ENCODE results near the gene SUPT20H.

The SUPT20H gene

GRCh38 chr13:37001921-37002250, 57.6 kb downstream of the SUPT20H start:
- no peak for DNase-seq (ENCODE audit: low read depth in 1 of 2, low spot score in 1 of 2)

DNA sequence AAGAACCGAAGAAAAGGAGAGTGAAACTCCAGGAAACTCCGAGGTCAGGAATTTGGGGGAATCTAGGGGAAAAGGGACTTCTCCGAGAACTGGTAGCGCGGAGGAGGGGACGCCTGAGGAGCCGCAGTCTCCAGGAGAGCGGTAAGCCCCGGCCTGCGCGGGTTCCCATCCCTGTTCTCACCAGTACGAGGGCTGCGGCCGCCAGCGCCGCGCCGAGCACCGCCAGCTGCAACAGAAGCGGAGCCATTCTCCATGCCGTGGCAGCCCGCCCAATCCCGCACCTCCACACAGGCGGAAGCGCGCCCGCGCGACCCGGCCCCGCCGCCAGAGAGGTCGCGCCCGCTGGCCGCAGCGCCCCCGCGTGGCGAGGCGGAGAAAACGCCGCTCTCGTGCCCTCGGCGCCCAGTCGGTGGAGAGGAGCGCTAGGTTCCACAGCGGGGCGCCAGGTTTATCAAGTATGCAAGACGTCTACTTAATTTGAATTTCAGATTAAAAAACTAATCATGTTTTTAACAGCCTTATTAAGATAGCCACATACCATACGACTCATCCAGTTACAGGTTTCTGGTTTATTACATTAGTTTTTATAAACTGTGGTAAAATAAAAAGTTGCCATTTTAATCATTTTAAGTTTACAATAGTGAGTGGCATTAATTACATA, 60.3 kb downstream of the SUPT20H start, which contains the start of gene ALG5:
ALG5 (minus strand) TSS at position 287 of the 661 bp plus-strand sequence; CDS start at position 247, 40 bp downstream.
- peak; percentile 89 to 92 for DNase-seq (ENCODE audit: low read depth in 1 of 2, low spot score in 1 of 2)

DNA sequence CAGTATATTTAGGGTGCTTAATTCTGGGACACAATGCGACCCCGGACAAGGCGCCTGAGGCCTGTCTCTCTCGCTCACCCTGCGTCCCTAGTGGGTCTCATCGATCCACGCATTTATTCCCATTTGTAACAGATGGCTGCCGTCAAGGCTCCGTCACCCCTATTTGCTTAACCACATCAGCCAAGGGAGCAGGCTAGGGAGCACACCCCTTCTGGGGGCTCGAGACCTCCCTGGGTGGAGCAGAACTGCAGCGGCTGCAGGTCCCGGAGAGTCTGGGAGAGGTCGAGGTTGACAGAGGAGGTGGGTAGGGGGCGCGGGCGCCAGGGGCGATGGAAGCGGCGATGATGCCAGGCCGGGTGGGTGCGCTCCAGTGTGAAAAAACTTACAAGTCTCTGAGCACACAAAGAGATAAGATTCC, 60.9 kb downstream of the SUPT20H start:
- no peak for DNase-seq (ENCODE audit: low read depth in 1 of 2, low spot score in 1 of 2)

DNA sequence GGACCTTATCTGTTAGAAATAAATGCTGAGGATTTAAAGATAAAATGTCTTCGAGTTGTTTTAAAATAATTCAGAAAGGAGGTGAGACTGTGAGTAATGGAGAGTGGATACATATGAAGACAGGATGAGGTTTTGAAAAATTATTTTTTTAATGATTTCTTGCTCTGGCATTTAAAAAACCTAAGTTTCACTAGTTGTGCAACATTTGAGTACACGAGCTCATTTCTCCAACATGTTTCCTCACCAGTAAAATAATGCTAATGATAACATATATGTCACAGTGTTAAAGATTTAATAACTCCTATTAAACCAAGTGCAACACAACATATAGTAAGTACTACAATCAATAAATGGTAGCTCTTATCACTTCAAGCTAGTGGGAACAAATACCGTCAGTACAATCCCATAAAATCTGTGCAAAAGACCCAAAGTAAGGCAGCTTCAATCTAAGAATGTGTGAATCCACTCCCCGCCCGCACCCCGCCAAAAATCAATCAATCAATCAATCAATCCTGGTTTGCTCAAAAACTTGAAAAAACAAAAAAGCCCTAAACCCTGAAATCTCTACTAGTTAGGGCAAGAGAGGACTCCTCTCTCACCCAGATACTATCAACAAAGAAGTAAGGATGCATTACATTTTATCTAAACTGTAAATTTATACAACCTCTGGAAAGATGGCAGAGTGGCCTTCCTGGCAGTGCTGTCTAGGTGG, 61.6 kb downstream of the SUPT20H start:
- DNase-seq (ENCODE audit: low read depth in 1 of 2, low spot score in 1 of 2), result no peak

GRCh38 chr13:36992362-36992761, 67.1 kb downstream of the SUPT20H start:
- DNase-seq (ENCODE audit: low read depth in 1 of 2, low spot score in 1 of 2), result no peak

DNA sequence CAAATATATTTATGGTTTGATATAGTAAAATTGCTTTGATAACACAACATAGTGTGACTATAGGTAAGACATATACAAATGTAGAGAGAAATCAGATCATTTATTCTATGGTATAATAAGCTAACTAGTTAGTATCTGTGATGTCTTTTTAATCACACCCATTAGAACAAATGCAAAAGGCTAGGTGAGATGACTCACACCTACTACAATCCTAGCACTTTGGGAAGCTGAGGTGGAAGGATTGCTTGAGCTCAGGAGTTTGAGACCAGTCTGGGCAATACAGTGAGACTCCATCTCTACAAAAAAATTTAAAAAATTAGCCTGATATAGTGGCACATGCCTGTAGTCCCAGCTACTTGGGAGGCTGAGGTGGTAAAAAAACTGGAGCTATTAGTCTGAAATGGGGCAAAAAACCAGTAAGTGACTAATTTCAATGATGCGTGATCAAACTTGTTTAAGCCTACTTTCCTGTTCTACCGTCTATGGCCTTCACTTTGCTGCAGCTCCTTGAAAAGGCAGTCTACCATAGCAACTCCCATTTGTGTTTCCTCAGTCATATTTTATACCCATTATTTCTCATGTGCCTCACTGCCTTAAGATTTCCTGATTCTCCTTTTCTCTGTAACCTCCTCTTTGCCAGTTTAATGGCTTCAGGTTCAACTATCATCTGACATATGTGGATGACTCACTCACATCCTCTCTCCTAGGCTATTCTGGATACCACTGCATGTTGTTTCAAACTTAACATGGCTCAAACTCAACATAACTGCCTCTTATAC, 72.8 kb downstream of the SUPT20H start:
- DNase-seq (ENCODE audit: low read depth in 1 of 2, low spot score in 1 of 2), result no peak

DNA sequence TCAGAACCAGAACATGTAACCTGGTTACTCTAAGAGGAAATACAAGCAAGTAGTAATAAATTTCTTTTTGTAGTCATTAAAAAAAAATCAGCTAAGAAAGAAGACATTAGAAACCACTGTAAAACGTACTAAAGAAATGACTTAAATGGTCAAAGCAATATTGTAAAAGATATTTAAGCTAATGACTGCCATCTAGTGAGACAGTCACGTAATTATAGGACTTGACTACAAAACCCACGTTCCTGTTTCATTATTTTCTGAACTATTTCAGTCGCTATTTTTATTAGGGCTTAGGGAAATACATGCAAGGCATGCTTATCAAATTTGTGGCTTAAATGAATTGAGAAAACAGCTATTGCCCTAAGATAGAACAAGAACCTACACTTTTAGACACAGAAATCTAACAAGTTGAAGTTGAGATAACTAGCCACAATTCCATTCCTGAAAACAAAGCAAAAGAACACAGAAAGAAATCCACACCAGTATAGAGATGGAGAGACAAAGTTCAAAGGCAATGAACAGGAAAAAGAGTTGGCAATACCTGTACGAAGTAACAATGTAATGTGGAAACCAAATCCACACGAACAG, 78.2 kb downstream of the SUPT20H start:
- no peak for DNase-seq (ENCODE audit: low read depth in 1 of 2, low spot score in 1 of 2)

DNA sequence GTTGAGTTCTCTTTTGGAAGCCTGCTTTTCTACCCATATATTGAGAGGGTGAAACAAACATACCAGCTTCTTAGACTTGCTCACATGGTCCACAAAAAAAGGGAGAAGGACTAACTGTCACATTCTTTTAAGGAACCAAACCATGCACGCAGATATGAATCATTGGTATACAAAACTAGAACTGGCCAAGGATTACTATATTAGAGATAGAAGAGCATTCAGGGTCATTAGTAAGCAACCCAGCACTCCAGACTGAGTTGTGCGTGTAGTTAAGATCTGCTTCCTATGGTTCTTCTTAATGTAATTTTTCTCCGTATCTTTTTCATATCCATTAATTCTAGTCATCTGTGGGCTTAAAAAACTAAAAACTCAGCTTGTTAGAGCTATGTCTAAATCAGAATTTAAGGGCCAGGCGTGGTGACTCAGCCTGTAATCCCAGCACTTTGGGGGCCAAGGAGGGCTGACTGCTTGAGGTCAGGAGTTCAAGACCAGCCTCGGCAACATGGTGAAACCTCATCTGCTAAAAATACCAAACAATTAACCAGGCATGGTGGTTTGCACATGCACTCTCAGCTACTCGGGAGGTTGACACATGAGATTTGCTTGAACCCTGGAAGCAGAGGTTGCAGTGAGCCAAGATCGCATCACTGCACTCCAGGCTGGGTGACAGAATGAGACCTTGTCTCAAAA, 80.0 kb downstream of the SUPT20H start:
- no peak for DNase-seq (ENCODE audit: low read depth in 1 of 2, low spot score in 1 of 2)

GRCh38 chr13:36975172-36975571, 84.3 kb downstream of the SUPT20H start:
- DNase-seq (ENCODE audit: low read depth in 1 of 2, low spot score in 1 of 2), result no peak

DNA sequence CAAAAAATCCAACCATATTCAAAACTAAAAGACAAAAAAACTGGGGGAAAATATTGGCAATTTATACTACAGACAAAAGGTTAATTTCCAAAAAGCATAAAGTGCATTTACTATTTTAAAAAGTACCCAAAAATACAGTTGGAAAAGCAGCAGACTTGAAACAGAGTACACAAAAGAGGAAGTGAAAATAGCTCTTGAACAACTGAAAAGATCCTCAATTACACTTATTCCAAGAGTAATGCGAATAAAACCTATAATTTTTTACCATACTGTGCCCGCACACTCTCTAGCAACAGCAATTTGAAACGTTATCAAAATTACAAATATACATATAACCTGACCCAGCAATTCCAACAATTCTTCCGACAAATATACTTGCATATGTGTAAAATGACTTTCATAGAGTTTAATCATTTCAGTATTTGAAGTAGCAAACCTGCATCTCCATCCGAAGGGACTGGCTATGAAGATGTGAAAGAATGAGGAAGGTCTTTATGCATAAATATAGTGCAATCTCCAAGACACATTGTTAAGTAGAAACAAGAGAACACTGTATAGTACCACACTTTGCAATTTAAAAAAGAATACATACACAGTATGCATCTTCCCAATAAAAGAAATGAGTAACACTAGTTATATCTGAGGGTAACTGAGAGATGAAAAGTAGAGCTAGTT, 85.7 kb downstream of the SUPT20H start:
- no peak for DNase-seq (ENCODE audit: low read depth in 1 of 2, low spot score in 1 of 2)

DNA sequence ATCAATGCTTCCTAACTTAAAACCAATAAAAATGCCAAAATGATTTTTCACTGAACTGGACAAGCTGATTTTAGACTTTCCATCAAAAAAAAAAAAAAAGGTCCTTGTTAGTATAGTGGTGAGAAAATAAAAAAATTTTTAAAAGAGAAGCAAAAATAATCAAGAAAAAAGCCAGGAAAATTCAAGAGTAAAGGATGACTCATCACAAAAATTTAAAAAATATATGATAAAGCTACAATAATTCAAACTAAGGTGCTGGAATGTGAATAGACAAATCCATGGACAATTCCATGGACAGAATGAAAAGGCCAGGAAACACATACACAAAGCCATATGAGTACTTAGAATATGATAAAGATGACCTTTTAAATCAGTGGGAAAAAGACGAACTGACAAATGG, 86.5 kb downstream of the SUPT20H start:
- no peak for DNase-seq (ENCODE audit: low read depth in 1 of 2, low spot score in 1 of 2)

DNA sequence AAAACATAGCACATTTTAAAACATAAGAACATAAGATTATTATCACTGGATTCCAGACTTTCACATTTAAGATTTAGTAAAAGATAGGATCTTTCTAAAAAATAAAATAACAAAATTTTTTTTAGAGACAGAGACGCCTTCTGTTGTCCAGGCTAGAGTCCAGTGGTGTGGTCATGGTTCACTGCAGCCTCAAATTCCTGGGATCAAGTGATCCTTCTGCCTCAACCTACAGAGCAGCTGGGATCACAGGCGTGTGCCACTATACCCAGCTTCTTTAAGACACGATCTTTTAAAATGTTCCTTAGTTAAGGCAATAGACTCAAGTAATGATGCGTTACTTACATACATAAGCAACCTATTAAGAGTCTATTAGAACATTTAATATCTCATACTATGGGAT, 93.1 kb downstream of the SUPT20H start:
- no peak for DNase-seq (ENCODE audit: low read depth in 1 of 2, low spot score in 1 of 2)

DNA sequence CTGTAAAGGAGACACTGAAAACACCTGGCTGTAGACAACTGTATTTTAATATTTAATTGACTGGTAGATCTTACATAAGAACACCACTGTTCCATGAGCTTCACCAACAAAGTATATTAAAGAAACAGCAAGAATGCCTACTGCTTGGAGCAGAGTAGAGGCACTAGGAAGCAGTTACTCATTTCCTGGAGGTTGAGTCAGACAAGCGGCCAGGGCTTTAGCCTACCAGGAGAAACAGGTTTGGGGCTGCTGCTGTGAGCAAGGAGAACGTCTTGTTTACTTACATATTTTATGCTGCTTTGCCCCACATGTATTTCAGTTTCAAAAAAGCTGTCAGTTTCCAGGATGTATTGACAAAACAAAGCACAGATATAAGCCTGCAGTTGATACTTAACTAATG, 93.7 kb downstream of the SUPT20H start:
- no peak for DNase-seq (ENCODE audit: low read depth in 1 of 2, low spot score in 1 of 2)

DNA sequence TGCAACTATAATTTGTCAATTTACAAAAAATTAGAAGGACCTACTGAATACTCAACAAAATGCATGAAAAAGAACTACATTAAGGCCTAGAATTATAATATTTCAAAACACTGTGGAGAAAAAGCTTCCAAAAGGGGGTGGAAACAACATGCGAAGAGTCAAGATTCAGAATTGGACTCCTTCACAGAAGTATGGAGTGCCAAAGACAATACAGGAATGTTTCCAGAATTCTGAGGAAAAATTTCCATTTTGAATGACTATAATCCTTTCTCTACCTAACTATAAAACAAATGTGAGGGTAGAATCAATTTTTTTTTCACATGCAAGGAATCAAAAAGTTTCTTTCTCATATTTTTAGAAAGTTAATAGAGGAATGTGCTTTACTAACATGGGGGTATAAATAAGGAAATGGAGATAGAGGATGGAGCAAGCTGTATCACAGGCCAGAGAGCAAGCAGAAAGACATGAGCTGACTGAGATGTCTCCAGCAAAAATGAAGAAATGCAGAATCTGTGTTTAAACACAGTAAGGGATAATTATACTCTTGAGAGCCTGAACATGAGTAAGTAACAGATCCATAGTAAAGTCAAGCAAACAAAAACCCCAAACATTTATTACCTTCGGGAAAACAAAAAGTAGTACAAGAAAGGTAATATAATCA, 99.9 kb downstream of the SUPT20H start:
- no peak for DNase-seq (ENCODE audit: low read depth in 1 of 2, low spot score in 1 of 2)
